Smooth muscle cell (in vitro differentiated cells): ENCODE measurements around the gene TAPBP. TPM values are rescaled to one million over a fixed set of nuclear protein-coding genes. Genes with fewer than 3 reads are reported as not detected.

Experiments
- DNase-seq: peaks from one replicate; lab custom pipeline; 2025; ENCODE audit not compliant: unreplicated experiment; lab: John Stamatoyannopoulos, UW
- H2AFZ ChIP-seq: fragments of 200-600 bp; sonication (generic); 2 replicates; pipeline ENCODE4 v1.6.0; 2016; ENCODE audit warnings: antibody characterized with exemption, low read depth, mild to moderate bottlenecking
- H3F3A ChIP-seq: fragments of 200-600 bp; sonication (generic); 2 replicates; pipeline ENCODE4 v1.6.0; 2017; ENCODE audit warnings: antibody characterized with exemption, low read depth
- H3K27ac ChIP-seq: fragments of 200-600 bp; sonication (generic); 2 replicates; pipeline ENCODE4 v1.5.1; 2016; ENCODE audit warnings: low read depth, mild to moderate bottlenecking
- H3K27me3 ChIP-seq: fragments of 200-600 bp; sonication (generic); 2 replicates; pipeline ENCODE4 v1.6.1; 2016; ENCODE audit warnings: low read depth, mild to moderate bottlenecking
- H3K36me3 ChIP-seq: fragments of 200-600 bp; sonication (generic); 2 replicates; pipeline ENCODE4 v1.5.1; 2016; ENCODE audit warnings: low read depth
- H3K4me1 ChIP-seq: fragments of 200-600 bp; sonication (generic); 2 replicates; pipeline ENCODE4 v1.5.1; 2016; ENCODE audit warnings: low read depth
- H3K4me2 ChIP-seq: fragments of 200-600 bp; sonication (generic); 2 replicates; pipeline ENCODE4 v1.6.0; 2016; ENCODE audit warnings: mild to moderate bottlenecking
- H3K4me3 ChIP-seq: fragments of 200-600 bp; sonication (generic); 2 replicates; pipeline ENCODE4 v1.5.1; 2016; ENCODE audit warnings: mild to moderate bottlenecking
- H3K79me2 ChIP-seq: fragments of 200-600 bp; sonication (generic); 2 replicates; pipeline ENCODE4 v1.6.0; 2016; ENCODE audit warnings: low read depth, mild to moderate bottlenecking
- H3K9ac ChIP-seq: fragments of 200-600 bp; sonication (generic); 2 replicates; pipeline ENCODE4 v1.6.0; 2016; ENCODE audit warnings: low read depth
- H3K9me3 ChIP-seq: fragments of 200-600 bp; sonication (generic); replicated peaks from 2 replicates; pipeline ENCODE4 v1.5.1; 2016; ENCODE audit warnings: low read depth
- H4K20me1 ChIP-seq: fragments of 200-600 bp; sonication (generic); 2 replicates; pipeline ENCODE4 v1.6.0; 2016; ENCODE audit warnings: low read depth
- CTCF ChIP-seq: fragments of 200-600 bp; sonication (generic); IDR thresholded peaks from 2 replicates; pipeline ENCODE4 v1.5.1; 2017; ENCODE audit warnings: borderline replicate concordance, mild to moderate bottlenecking, antibody characterized with exemption; ENCODE audit not compliant: insufficient read depth, poor library complexity, severe bottlenecking
- WGBS: methylation state at CpG from one replicate; pipeline ENCODE4 v1.1.7; 2016; ENCODE audit warnings: low lambda C conversion rate; 5-methylcytosine and 5-hydroxymethylcytosine counted together
- polyA plus RNA-seq: library from polyadenylated mRNA; unstranded; fragments of >200 nt; fragmentation: Nextera tagmentation; extraction: Ambion mirVana; gene quantifications from 2 replicates; pipeline ENCODE4 v1.2.1, GENCODE V29; 2016
- total RNA-seq: library from RNA; depleted of rRNA; stranded (reverse); fragments of >200 nt; gene quantifications from 2 replicates; pipeline ENCODE4 v1.2.3, GENCODE V29; 2014

Gene TAPBP
- total and polyA plus RNA-seq, 2 experiments from 2014 or later, result 34.7 to 75.9 TPM

- no peaks in the 10 kb centered on the region for H3K36me3 ChIP-seq
- peaks cover 61% of the 10 kb centered on the region for H4K20me1 ChIP-seq
- H3K9ac ChIP-seq, result no peak overlapping the region
- no peaks in the 10 kb centered on the region for H3K9me3 ChIP-seq
- no peak overlapping the region for H3K27ac ChIP-seq
- H3K27me3 ChIP-seq, result no peaks in the 10 kb centered on the region
- no peak overlapping the region for H3K4me3 ChIP-seq
- H3K4me1 ChIP-seq, result peaks cover 4% of the 10 kb centered on the region
- TF ChIP-seq CTCF, result no peak
- no peak for DNase-seq
- H3F3A ChIP-seq, result peaks cover 2% of the 10 kb centered on the region
- H3K79me2 ChIP-seq, result peaks cover 76% of the 10 kb centered on the region
- no peak overlapping the region for H2AFZ ChIP-seq
- 93% methylated on average over 8 of the region's 8 CpGs for WGBS
- no peak overlapping the region for H3K4me2 ChIP-seq
Observed at GRCh38 chr6:33305052-33305451, 8.8 kb downstream of the TAPBP start.

GRCh38 chr6:33304216-33304615, 9.7 kb downstream of the TAPBP start:
- Histone ChIP-seq H3K36me3 (no peaks in the 10 kb centered on the region), H3K27ac (no peak overlapping the region), H3K79me2 (peaks cover 72% of the 10 kb centered on the region), H3K4me1 (peaks cover 4% of the 10 kb centered on the region), H3K27me3 (no peaks in the 10 kb centered on the region), H3F3A (peaks cover 2% of the 10 kb centered on the region), H3K9ac (no peak overlapping the region), H3K4me3 (no peak overlapping the region), H3K4me2 (no peak overlapping the region), H3K9me3 (no peaks in the 10 kb centered on the region), H2AFZ (no peak overlapping the region), H4K20me1 (peaks cover 54% of the 10 kb centered on the region)
- TF ChIP-seq CTCF, result no peak
- WGBS, result 94% methylated on average over 16 of the region's 16 CpGs
- DNase-seq, result no peak

- H2AFZ ChIP-seq, result no peak overlapping the region
- peaks cover 8% of the 10 kb centered on the region for H3K4me1 ChIP-seq
- 98% methylated on average over 3 of the region's 3 CpGs for WGBS
- no peak overlapping the region for H3K4me3 ChIP-seq
- H3F3A ChIP-seq, result peaks cover 2% of the 10 kb centered on the region
- H3K9me3 ChIP-seq, result no peaks in the 10 kb centered on the region
- no peak overlapping the region for H3K9ac ChIP-seq
- no peak for TF ChIP-seq CTCF
- DNase-seq, result no peak
- no peaks in the 10 kb centered on the region for H3K36me3 ChIP-seq
- H3K79me2 ChIP-seq, result peaks cover 52% of the 10 kb centered on the region
- no peak overlapping the region for H3K27ac ChIP-seq
- peaks cover 41% of the 10 kb centered on the region for H4K20me1 ChIP-seq
- no peaks in the 10 kb centered on the region for H3K27me3 ChIP-seq
- no peak overlapping the region for H3K4me2 ChIP-seq
Observed at GRCh38 chr6:33301877-33302276, 12.0 kb downstream of the TAPBP start.

GRCh38 chr6:33299237-33299944, 14.5 kb downstream of the TAPBP start:
- Histone ChIP-seq H3K9me3 (no peaks in the 10 kb centered on the region), H3K4me1 (peaks cover 9% of the 10 kb centered on the region), H3K79me2 (peaks cover 37% of the 10 kb centered on the region), H3F3A (peaks cover 2% of the 10 kb centered on the region), H2AFZ (peak overlapping the region; percentile 14), H3K4me3 (peak overlapping the region; percentile 74), H3K36me3 (no peaks in the 10 kb centered on the region), H3K9ac (peak overlapping the region; percentile 95), H3K27ac (peak overlapping the region; percentile 95), H3K4me2 (peak overlapping the region; percentile 88), H4K20me1 (peaks cover 20% of the 10 kb centered on the region), H3K27me3 (no peaks in the 10 kb centered on the region)
- TF ChIP-seq CTCF, result peak; percentile 74
- DNase-seq, result peak; percentile 76
- under 1% methylated on average over 54 of the region's 54 CpGs for WGBS
